ENCODE results near the gene SOST. TPM values are rescaled to one million over a fixed set of nuclear protein-coding genes. Genes with fewer than 3 reads are reported as not detected.

Gene SOST
- total RNA-seq, 1 donor from 2014 or later: not detected

- intact Hi-C loops (cut with DNase I): loop anchor here (10.0 kb wide), 2 partner anchors 72 to 192 kb away; no protein-coding TSS in a partner anchor
- H3K36me3 ChIP-seq: peaks cover 36% of the 10 kb centered on the region
- ATAC-seq (peak; percentile 43 to 45), DNase-seq (peak; percentile 77)
- H3K9me3 ChIP-seq: no peaks in the 10 kb centered on the region
- H3K4me1 ChIP-seq: peaks cover 37% of the 10 kb centered on the region
- TF ChIP-seq CTCF (IDR thresholded peaks at IDR 0.05): peak; percentile 87
- H3K27me3 ChIP-seq (ENCODE audit: low read depth): no peaks in the 10 kb centered on the region
- H3K4me3 ChIP-seq: no peak overlapping the region
- no peak overlapping the region for H3K27ac ChIP-seq
Observed at GRCh38 chr17:43766413-43767052, 7.9 kb upstream of the SOST start.

- H3K36me3 ChIP-seq: no peaks in the 10 kb centered on the region
- H3K27me3 ChIP-seq (ENCODE audit: low read depth): peaks cover 27% of the 10 kb centered on the region
- DNase-seq (peak; percentile 92), ATAC-seq (peak; percentile 91 to 95)
- intact Hi-C loops (cut with DNase I): loop anchor here (10.0 kb wide), 2 partner anchors 66 to 186 kb away; no protein-coding TSS in a partner anchor
- peak; percentile 98 for TF ChIP-seq CTCF (IDR thresholded peaks at IDR 0.05)
- H3K9me3 ChIP-seq: no peaks in the 10 kb centered on the region
- H3K27ac ChIP-seq: no peak overlapping the region
- peaks cover 11% of the 10 kb centered on the region for H3K4me1 ChIP-seq
- no peak overlapping the region for H3K4me3 ChIP-seq
Observed at GRCh38 chr17:43760254-43760852, 1.8 kb upstream of the SOST start.

- TF ChIP-seq CTCF (IDR thresholded peaks at IDR 0.05): no peak
- DNase-seq: no peak
- Histone ChIP-seq H3K27ac (no peak overlapping the region), H3K4me1 (peaks cover 16% of the 10 kb centered on the region), H3K9me3 (no peaks in the 10 kb centered on the region), H3K27me3 (ENCODE audit: low read depth) (peaks cover 32% of the 10 kb centered on the region), H3K4me3 (no peak overlapping the region), H3K36me3 (no peaks in the 10 kb centered on the region)
- intact Hi-C loops (cut with DNase I): loop anchor here (10.0 kb wide), 2 partner anchors 65 to 185 kb away; no protein-coding TSS in a partner anchor
- ATAC-seq: no peak
Observed at GRCh38 chr17:43759836-43760235, 1.2 kb upstream of the SOST start.

- no peak overlapping the region for H3K4me3 ChIP-seq
- H3K27ac ChIP-seq: no peak overlapping the region
- peaks cover 19% of the 10 kb centered on the region for H3K4me1 ChIP-seq
- no peak for TF ChIP-seq CTCF (IDR thresholded peaks at IDR 0.05)
- intact Hi-C loops (cut with DNase I): no loop called here
- no peaks in the 10 kb centered on the region for H3K9me3 ChIP-seq
- no peaks in the 10 kb centered on the region for H3K36me3 ChIP-seq
- H3K27me3 ChIP-seq (ENCODE audit: low read depth): peaks cover 38% of the 10 kb centered on the region
- DNase-seq (no peak), ATAC-seq (no peak)
Observed at GRCh38 chr17:43758086-43758485, 505 bp downstream of the SOST start.

GRCh38 chr17:43757171-43757660 is 1.4 kb downstream of the SOST start:
- no peaks in the 10 kb centered on the region for H3K9me3 ChIP-seq
- peaks cover 19% of the 10 kb centered on the region for H3K4me1 ChIP-seq
- TF ChIP-seq CTCF (IDR thresholded peaks at IDR 0.05): no peak
- no peaks in the 10 kb centered on the region for H3K36me3 ChIP-seq
- intact Hi-C loops (cut with DNase I): no loop called here
- H3K4me3 ChIP-seq: no peak overlapping the region
- ATAC-seq (no peak), DNase-seq (no peak)
- peaks cover 38% of the 10 kb centered on the region for H3K27me3 ChIP-seq (ENCODE audit: low read depth)
- no peak overlapping the region for H3K27ac ChIP-seq
